HEK293T (cell line): ENCODE measurements around the gene KRTAP13-4.

Experiments
- ARNT ChIP-seq: fragments of 450-650 bp; IDR thresholded peaks from 2 replicates; pipeline ENCODE4 v1.6.1; 2017; ENCODE audit warnings: mild to moderate bottlenecking
- CTBP1 ChIP-seq: fragments of 450-650 bp; IDR thresholded peaks from 2 replicates; pipeline ENCODE4 v1.6.1; 2016; ENCODE audit warnings: borderline replicate concordance
- FOXA1 ChIP-seq: fragments of 450-650 bp; IDR thresholded peaks from 2 replicates; pipeline ENCODE4 v1.6.1; 2016; ENCODE audit warnings: mild to moderate bottlenecking
- FOXM1 ChIP-seq: fragments of 450-650 bp; IDR thresholded peaks from 2 replicates; pipeline ENCODE4 v1.6.1; 2017; ENCODE audit warnings: mild to moderate bottlenecking, borderline replicate concordance
- HDGF ChIP-seq: fragments of 450-650 bp; IDR thresholded peaks from 2 replicates; pipeline ENCODE4 v1.6.1; 2017; ENCODE audit warnings: antibody characterized with exemption, borderline replicate concordance
- L3MBTL2 ChIP-seq: fragments of 450-650 bp; conservative IDR thresholded peaks from 2 replicates; pipeline ENCODE4 v1.6.1; 2016; ENCODE audit warnings: mild to moderate bottlenecking
- LEF1 ChIP-seq: fragments of 450-650 bp; IDR thresholded peaks from 2 replicates; pipeline ENCODE4 v1.6.1; 2017; ENCODE audit warnings: mild to moderate bottlenecking, borderline replicate concordance
- NFRKB ChIP-seq: fragments of 450-650 bp; IDR thresholded peaks from 2 replicates; pipeline ENCODE4 v1.6.1; 2016; ENCODE audit warnings: mild to moderate bottlenecking, moderate library complexity
- SP1 ChIP-seq: fragments of 450-650 bp; IDR thresholded peaks from 2 replicates; pipeline ENCODE4 v1.6.1; 2017
- SUZ12 ChIP-seq: fragments of 450-650 bp; IDR thresholded peaks from 2 replicates; pipeline ENCODE4 v1.6.1; 2016; ENCODE audit warnings: mild to moderate bottlenecking
- ZNF384 ChIP-seq: fragments of 450-650 bp; IDR thresholded peaks from 2 replicates; pipeline ENCODE4 v1.6.1; 2016
- TF ChIP-seq, protein P1 (sequence below): fragments of 450-650 bp; IDR thresholded peaks from 2 replicates; pipeline ENCODE4 v1.6.1; 2016

DNA sequence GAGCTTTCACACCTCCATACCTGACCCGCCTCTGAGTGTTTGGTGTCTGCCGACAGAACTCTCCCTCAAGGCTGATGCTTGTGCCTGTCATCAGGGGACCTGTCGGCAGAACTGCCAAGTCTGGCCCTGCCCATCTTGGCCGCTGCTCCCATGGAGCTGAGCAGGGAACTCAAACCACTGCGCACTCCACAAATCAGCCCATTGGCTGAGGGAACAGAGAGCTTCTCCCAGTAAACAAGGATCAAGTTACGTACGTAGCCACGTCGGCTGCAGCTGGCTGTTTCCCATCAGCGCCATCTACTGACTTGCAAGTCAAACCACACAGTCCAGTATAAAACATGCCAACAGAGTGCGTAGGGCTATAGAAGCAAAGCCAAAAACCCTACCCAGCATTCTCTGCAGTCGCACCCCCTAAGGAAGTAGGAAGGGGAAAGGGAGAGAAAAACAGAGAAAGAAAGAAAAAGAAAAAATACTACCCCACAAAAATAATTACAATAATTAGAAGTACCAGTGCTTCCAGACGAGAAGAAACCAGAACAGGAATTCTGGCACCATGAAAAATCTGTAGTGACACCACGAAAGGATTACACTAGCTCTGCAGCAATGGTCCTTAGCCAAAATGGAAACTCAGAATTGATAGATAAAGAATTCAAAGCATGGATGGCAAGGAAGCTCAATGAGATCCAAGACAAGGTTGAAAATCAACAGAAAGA, 21.1 kb upstream of the KRTAP13-4 start:
- no peak for TF ChIP-seq CTBP1
- no peak for TF ChIP-seq LEF1
- no peak for TF ChIP-seq HDGF
- no peak for TF ChIP-seq FOXA1
- 0 out of 2 replicates have a peak, but pooled peaks have one; percentile 28 for TF ChIP-seq L3MBTL2
- no peak for TF ChIP-seq ZNF384
- TF ChIP-seq FOXM1 = no peak
- TF ChIP-seq NFRKB = no peak
- TF ChIP-seq SUZ12 = no peak
- TF ChIP-seq SP1 = no peak
- no peak for TF ChIP-seq ARNT
- TF ChIP-seq, protein P1, sequence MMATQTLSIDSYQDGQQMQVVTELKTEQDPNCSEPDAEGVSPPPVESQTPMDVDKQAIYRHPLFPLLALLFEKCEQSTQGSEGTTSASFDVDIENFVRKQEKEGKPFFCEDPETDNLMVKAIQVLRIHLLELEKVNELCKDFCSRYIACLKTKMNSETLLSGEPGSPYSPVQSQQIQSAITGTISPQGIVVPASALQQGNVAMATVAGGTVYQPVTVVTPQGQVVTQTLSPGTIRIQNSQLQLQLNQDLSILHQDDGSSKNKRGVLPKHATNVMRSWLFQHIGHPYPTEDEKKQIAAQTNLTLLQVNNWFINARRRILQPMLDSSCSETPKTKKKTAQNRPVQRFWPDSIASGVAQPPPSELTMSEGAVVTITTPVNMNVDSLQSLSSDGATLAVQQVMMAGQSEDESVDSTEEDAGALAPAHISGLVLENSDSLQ = no peak
